ENCODE results near the gene CLEC9A.

DNA sequence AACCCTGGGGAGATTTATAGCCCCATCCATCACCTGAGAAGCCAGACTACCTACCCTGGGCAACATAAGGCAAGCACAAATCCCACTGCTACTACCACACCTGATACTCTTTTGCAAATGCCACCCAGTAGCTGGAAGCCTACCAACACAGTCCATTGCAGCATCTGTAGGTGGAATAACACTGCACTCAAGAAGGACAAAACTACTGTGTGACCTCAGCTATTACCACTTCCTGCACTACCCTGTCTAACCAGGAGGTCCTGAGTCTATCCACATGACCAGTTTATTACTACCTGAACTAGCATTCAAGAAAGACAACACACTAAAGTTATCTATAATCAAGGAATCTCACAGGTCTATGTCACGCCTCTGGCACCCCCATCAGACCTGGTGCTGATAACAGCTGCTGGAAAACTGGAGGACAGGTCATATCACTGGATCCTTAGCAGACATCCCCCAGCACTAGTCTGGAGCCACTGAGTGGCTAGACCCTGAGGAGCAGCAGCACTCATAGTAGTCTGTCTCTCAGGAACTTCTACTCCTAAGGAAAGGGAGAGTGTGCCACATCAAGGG is 71.3 kb downstream of the CLEC9A start:
- TF ChIP-seq, protein P1, sequence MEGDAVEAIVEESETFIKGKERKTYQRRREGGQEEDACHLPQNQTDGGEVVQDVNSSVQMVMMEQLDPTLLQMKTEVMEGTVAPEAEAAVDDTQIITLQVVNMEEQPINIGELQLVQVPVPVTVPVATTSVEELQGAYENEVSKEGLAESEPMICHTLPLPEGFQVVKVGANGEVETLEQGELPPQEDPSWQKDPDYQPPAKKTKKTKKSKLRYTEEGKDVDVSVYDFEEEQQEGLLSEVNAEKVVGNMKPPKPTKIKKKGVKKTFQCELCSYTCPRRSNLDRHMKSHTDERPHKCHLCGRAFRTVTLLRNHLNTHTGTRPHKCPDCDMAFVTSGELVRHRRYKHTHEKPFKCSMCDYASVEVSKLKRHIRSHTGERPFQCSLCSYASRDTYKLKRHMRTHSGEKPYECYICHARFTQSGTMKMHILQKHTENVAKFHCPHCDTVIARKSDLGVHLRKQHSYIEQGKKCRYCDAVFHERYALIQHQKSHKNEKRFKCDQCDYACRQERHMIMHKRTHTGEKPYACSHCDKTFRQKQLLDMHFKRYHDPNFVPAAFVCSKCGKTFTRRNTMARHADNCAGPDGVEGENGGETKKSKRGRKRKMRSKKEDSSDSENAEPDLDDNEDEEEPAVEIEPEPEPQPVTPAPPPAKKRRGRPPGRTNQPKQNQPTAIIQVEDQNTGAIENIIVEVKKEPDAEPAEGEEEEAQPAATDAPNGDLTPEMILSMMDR (conservative IDR thresholded peaks at IDR 0.05 in 1 of 2, IDR thresholded peaks at IDR 0.05 in 1 of 2; ENCODE audit: low read depth in 1 of 2, low read length in 2 of 2), result no peak
- TF ChIP-seq EZH2 (IDR thresholded peaks at IDR 0.05; ENCODE audit: low read length, missing control alignments), result no peak
